ENCODE data around the gene C9orf40. TPM values are rescaled to one million over a fixed set of nuclear protein-coding genes. Genes with fewer than 3 reads are reported as not detected.

C9orf40 gene
- total and polyA plus RNA-seq, 2 experiments from 2014 or later = 6.1 to 8.5 TPM

DNA sequence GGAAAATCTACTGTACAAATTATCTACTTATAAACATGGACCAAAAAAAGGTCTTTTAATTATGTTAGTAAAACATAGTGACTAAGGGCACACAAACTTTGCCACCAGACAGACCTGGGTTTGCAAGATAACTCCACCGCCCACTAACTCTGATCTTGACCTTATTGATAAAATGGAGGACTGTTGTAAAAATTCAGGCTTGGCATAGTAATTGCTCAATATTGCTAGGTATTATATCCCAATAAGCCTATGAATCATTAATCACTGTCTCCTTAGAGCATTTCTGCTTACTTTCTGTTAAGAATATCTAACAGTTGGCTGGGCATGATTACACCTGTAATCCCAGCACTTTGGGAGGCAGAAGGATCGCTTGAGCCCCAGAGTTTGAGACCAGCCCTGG is 3.8 kb downstream of the C9orf40 start:
- in situ Hi-C loops (cut with MboI) = no loop called here
- WGBS, 2 experiments (ENCODE audit: low coverage in 1 of 2, low lambda C conversion rate in 2 of 2, missing lambda C conversion rate in 2 of 2) = 97 to 98% methylated on average over 2 of the region's 2 CpGs
- Histone ChIP-seq H4K20me1 (ENCODE audit: insufficient read depth) (no peaks in the 10 kb centered on the region), H3K27me3 (replicated peaks; ENCODE audit: insufficient read depth) (no peaks in the 10 kb centered on the region), H3K9me2 (ENCODE audit: insufficient read depth) (no peaks in the 10 kb centered on the region), H2AFZ (no peak overlapping the region), H3K4me1 (ENCODE audit: insufficient read depth) (no peaks in the 10 kb centered on the region), H3K4me2 (ENCODE audit: unreplicated experiment) (no peak overlapping the region), H3K79me2 (ENCODE audit: insufficient read depth) (peaks cover 25% of the 10 kb centered on the region), H3K4me3 (no peak overlapping the region), H3K9ac (no peak overlapping the region), H3K36me3 (ENCODE audit: low read depth) (no peaks in the 10 kb centered on the region), H3K9me3 (ENCODE audit: low read depth) (no peaks in the 10 kb centered on the region), H3K27ac (no peak overlapping the region), H3F3A (ENCODE audit: insufficient read depth) (peaks cover 9% of the 10 kb centered on the region; the same call in 1 of the 2 replicates)
- TF ChIP-seq EZH2phosphoT487 (IDR thresholded peaks at IDR 0.05; ENCODE audit: insufficient read depth, low read depth) (no peak), EZH2 (IDR thresholded peaks at IDR 0.05; ENCODE audit: insufficient read depth, poor library complexity, severe bottlenecking) (no peak)
- DNase-seq = no peak

DNA sequence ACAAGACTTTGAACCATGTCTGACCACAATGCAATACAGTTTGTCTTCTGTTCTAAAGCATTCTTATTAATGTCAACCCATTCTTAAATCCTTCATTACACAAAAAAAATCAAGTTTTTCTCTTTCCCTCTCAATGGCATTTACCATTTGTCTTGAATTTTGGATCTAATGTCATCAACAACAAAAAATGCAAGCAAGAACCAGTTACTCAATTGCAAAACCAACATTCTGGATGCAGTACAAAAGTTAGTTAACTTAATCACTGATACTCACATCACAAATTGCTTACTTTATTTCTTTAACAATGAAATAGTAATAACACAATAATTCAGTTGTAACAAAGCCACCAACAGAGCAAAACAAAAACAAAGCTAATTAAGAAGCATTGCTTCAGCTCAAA is 6.0 kb downstream of the C9orf40 start:
- TF ChIP-seq EZH2phosphoT487 (IDR thresholded peaks at IDR 0.05; ENCODE audit: insufficient read depth, low read depth) (no peak), EZH2 (IDR thresholded peaks at IDR 0.05; ENCODE audit: insufficient read depth, poor library complexity, severe bottlenecking) (no peak)
- Histone ChIP-seq H3K9me3 (ENCODE audit: low read depth) (no peaks in the 10 kb centered on the region), H3K36me3 (ENCODE audit: low read depth) (no peaks in the 10 kb centered on the region), H3K9ac (no peak overlapping the region), H3K4me2 (ENCODE audit: unreplicated experiment) (no peak overlapping the region), H3F3A (ENCODE audit: insufficient read depth) (no peaks in the 10 kb centered on the region), H3K9me2 (ENCODE audit: insufficient read depth) (no peaks in the 10 kb centered on the region), H3K79me2 (ENCODE audit: insufficient read depth) (peaks cover 25% of the 10 kb centered on the region), H3K27me3 (replicated peaks; ENCODE audit: insufficient read depth) (no peaks in the 10 kb centered on the region), H3K4me1 (ENCODE audit: insufficient read depth) (no peaks in the 10 kb centered on the region), H2AFZ (no peak overlapping the region), H3K27ac (no peak overlapping the region), H3K4me3 (no peak overlapping the region), H4K20me1 (ENCODE audit: insufficient read depth) (no peaks in the 10 kb centered on the region)
- in situ Hi-C loops (cut with MboI) = no loop called here
- peak; percentile 17 for DNase-seq

DNA sequence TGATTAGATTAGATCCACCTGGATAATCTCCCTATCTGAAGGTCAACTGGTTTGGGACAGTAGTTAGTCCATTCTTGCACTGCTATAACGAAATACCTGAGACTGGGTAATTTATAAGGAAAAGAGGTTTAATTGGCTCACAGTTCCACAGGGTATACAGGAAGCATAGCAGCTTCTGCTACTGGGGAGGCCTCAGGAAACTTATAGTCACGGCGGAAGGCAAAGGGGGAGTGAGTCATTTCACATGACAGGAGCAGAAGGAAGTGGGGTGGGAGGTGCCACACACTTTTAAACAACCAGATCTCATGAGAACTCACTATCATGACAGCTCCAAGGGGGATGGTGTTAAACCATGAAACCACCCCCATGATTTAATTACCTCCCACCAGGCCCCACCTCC is 9.9 kb downstream of the C9orf40 start:
- Histone ChIP-seq H3K9ac (no peak overlapping the region), H3K79me2 (ENCODE audit: insufficient read depth) (no peaks in the 10 kb centered on the region), H3K27ac (no peak overlapping the region), H3K9me3 (ENCODE audit: low read depth) (no peaks in the 10 kb centered on the region), H3K4me1 (ENCODE audit: insufficient read depth) (no peaks in the 10 kb centered on the region), H3K27me3 (replicated peaks; ENCODE audit: insufficient read depth) (no peaks in the 10 kb centered on the region), H3K9me2 (ENCODE audit: insufficient read depth) (no peaks in the 10 kb centered on the region), H3K36me3 (ENCODE audit: low read depth) (no peaks in the 10 kb centered on the region), H3K4me2 (ENCODE audit: unreplicated experiment) (no peak overlapping the region), H3F3A (ENCODE audit: insufficient read depth) (no peaks in the 10 kb centered on the region), H2AFZ (no peak overlapping the region), H3K4me3 (no peak overlapping the region), H4K20me1 (ENCODE audit: insufficient read depth) (no peaks in the 10 kb centered on the region)
- WGBS, 2 experiments (ENCODE audit: low coverage in 1 of 2, low lambda C conversion rate in 2 of 2, missing lambda C conversion rate in 2 of 2) = 87 to 88% methylated on average over 3 of the region's 3 CpGs
- no peak for DNase-seq
- in situ Hi-C loops (cut with MboI) = no loop called here
- TF ChIP-seq EZH2phosphoT487 (IDR thresholded peaks at IDR 0.05; ENCODE audit: insufficient read depth, low read depth) = no peak
- no peak for TF ChIP-seq EZH2 (IDR thresholded peaks at IDR 0.05; ENCODE audit: insufficient read depth, poor library complexity, severe bottlenecking)

GRCh38 chr9:74940600-74940999 is 12.1 kb downstream of the C9orf40 start:
- H3K9me2 ChIP-seq (ENCODE audit: insufficient read depth) = no peaks in the 10 kb centered on the region
- H3K79me2 ChIP-seq (ENCODE audit: insufficient read depth) = no peaks in the 10 kb centered on the region
- no peaks in the 10 kb centered on the region for H3K36me3 ChIP-seq (ENCODE audit: low read depth)
- no peaks in the 10 kb centered on the region for H3K9me3 ChIP-seq (ENCODE audit: low read depth)
- no peak overlapping the region for H3K4me3 ChIP-seq
- no peaks in the 10 kb centered on the region; the same call in 1 of the 2 replicates for H3K27me3 ChIP-seq (replicated peaks; ENCODE audit: insufficient read depth)
- H3K4me1 ChIP-seq (ENCODE audit: insufficient read depth) = no peaks in the 10 kb centered on the region
- no peak overlapping the region for H3K9ac ChIP-seq
- no peaks in the 10 kb centered on the region for H3F3A ChIP-seq (ENCODE audit: insufficient read depth)
- in situ Hi-C loops (cut with MboI) = no loop called here
- no peak overlapping the region for H2AFZ ChIP-seq
- no peaks in the 10 kb centered on the region for H4K20me1 ChIP-seq (ENCODE audit: insufficient read depth)
- 77 to 79% methylated on average over 4 of the region's 4 CpGs for WGBS, 2 experiments (ENCODE audit: low coverage in 1 of 2, low lambda C conversion rate in 2 of 2, missing lambda C conversion rate in 2 of 2)
- no peak overlapping the region for H3K4me2 ChIP-seq (ENCODE audit: unreplicated experiment)
- no peak for TF ChIP-seq EZH2 (IDR thresholded peaks at IDR 0.05; ENCODE audit: insufficient read depth, poor library complexity, severe bottlenecking)
- TF ChIP-seq EZH2phosphoT487 (IDR thresholded peaks at IDR 0.05; ENCODE audit: insufficient read depth, low read depth) = no peak
- DNase-seq = peak; percentile 2
- H3K27ac ChIP-seq = no peak overlapping the region

- no peaks in the 10 kb centered on the region for H3K36me3 ChIP-seq (ENCODE audit: low read depth)
- DNase-seq = peak; percentile 4
- no peak overlapping the region for H3K4me2 ChIP-seq (ENCODE audit: unreplicated experiment)
- WGBS, 2 experiments (ENCODE audit: low coverage in 1 of 2, low lambda C conversion rate in 2 of 2, missing lambda C conversion rate in 2 of 2) = 29 to 33% methylated on average over 8 of the region's 8 CpGs
- H3K4me1 ChIP-seq (ENCODE audit: insufficient read depth) = no peaks in the 10 kb centered on the region
- no peak overlapping the region for H3K9ac ChIP-seq
- no peaks in the 10 kb centered on the region for H3K9me3 ChIP-seq (ENCODE audit: low read depth)
- H2AFZ ChIP-seq = no peak overlapping the region
- no peaks in the 10 kb centered on the region for H4K20me1 ChIP-seq (ENCODE audit: insufficient read depth)
- no peaks in the 10 kb centered on the region for H3K9me2 ChIP-seq (ENCODE audit: insufficient read depth)
- in situ Hi-C loops (cut with MboI) = no loop called here
- no peak overlapping the region for H3K4me3 ChIP-seq
- H3K27ac ChIP-seq = no peak overlapping the region
- H3K79me2 ChIP-seq (ENCODE audit: insufficient read depth) = no peaks in the 10 kb centered on the region
- H3F3A ChIP-seq (ENCODE audit: insufficient read depth) = no peaks in the 10 kb centered on the region
- H3K27me3 ChIP-seq (replicated peaks; ENCODE audit: insufficient read depth) = peaks cover 5% of the 10 kb centered on the region
- no peak for TF ChIP-seq EZH2 (IDR thresholded peaks at IDR 0.05; ENCODE audit: insufficient read depth, poor library complexity, severe bottlenecking)
- TF ChIP-seq EZH2phosphoT487 (IDR thresholded peaks at IDR 0.05; ENCODE audit: insufficient read depth, low read depth) = no peak
Observed at GRCh38 chr9:74935008-74935407, 17.7 kb downstream of the C9orf40 start.

Measured in GM23248 (cell line).